DND-41 (cell line): ENCODE measurements around the gene TCF7L1.

Experiments used
- CTCF ChIP-seq: IDR thresholded peaks from 2 replicates; pipeline ENCODE4 v1.5.1; 2012; ENCODE audit warnings: borderline replicate concordance, low read length, moderate library complexity, mild to moderate bottlenecking; ENCODE audit not compliant: poor library complexity, severe bottlenecking; ENCODE audit errors: extremely low read depth
- EZH2 ChIP-seq: IDR thresholded peaks from 3 replicates; pipeline ENCODE4 v1.6.1; 2012; ENCODE audit warnings: borderline replicate concordance, low read depth, mild to moderate bottlenecking, moderate library complexity, low read length, inconsistent platforms; ENCODE audit not compliant: severe bottlenecking

GRCh38 chr2:85145116-85145820 lies 12.1 kb downstream of the TCF7L1 start:
- no peak for TF ChIP-seq CTCF
- no peak for TF ChIP-seq EZH2
